H1 (cell line): ENCODE measurements around the gene C3orf20. TPM values are rescaled to one million over a fixed set of nuclear protein-coding genes. Genes with fewer than 3 reads are reported as not detected.

Source experiments
- ASH2L ChIP-seq: fragments of 200-600, 300-600 bp; sonication (generic); IDR thresholded peaks from one replicate; pipeline ENCODE4 v1.7.1; 2017; ENCODE audit warnings: low read length
- CHD7 ChIP-seq: fragments of 300-600 bp; sonication (generic); IDR thresholded peaks from 2 replicates; pipeline ENCODE4 v1.7.1; 2012; ENCODE audit warnings: low read length, moderate library complexity, mild to moderate bottlenecking, inconsistent platforms; ENCODE audit not compliant: insufficient replicate concordance
- CTBP2 ChIP-seq: IDR thresholded peaks from 2 replicates; pipeline ENCODE4 v1.7.0; 2011; ENCODE audit warnings: borderline replicate concordance, mild to moderate bottlenecking, moderate library complexity, mixed read lengths, low read length; ENCODE audit not compliant: insufficient read depth, insufficient read length
- KDM5A ChIP-seq: fragments of 200-600 bp; IDR thresholded peaks from 2 replicates; pipeline ENCODE4 v1.7.1; 2012; ENCODE audit warnings: mild to moderate bottlenecking, low read length, inconsistent platforms, mixed read lengths
- polyA plus RNA-seq, 7 experiments: library from polyadenylated mRNA; depleted of rRNA in 3 of 7; stranded (reverse) in 5 of 7; unstranded in 2 of 7; fragments of >200 nt in 5 of 7; fragments of 200-250 nt in 2 of 7; gene quantifications; 1 replicate in 5 of 7; 2 replicates in 1 of 7; 4 replicates in 1 of 7; pipeline versions ENCODE4 v1.2.1 to v1.2.3, GENCODE V29; 2011 to 2013; ENCODE audit warnings: missing spikeins in 2 of 7, mixed read lengths in 2 of 7
- total RNA-seq: library from RNA; stranded (reverse); fragmentation: NEBNext Ultra II Directional; extraction: Animal tissue kit (Norgen Biotek cat#: 25700); gene quantifications from 2 replicates; pipeline ENCODE4 v1.2.1, GENCODE V29; 2021

The C3orf20 gene
- total and polyA plus RNA-seq, 2 of the 8 experiments (the other 6 are each of a cell fraction or from before 2014, with no cell fraction given) = not detected

- TF ChIP-seq CHD7 (no peak), KDM5A (no peak), CTBP2 (no peak), ASH2L (no peak)
Observed at GRCh38 chr3:14744556-14744955, 69.6 kb downstream of the C3orf20 start (continued).
